A549 (cell line): ENCODE data around the gene CAPN2. TPM values are rescaled to one million over a fixed set of nuclear protein-coding genes. Genes with fewer than 3 reads are reported as not detected.

Experiments
- ATAC-seq, 2 experiments: fragments of 200-7000 bp in 1 of 2; fragments of >200 bp in 1 of 2; cut with Nextera tagmentation in 1 of 2; cut with Tn5 transposase in 1 of 2; 3 replicates each; pipeline versions ENCODE4 v1.8.0 to v1.9.1; 2018 to 2020; ENCODE audit warnings: mild to moderate bottlenecking in 1 of 2, moderate library complexity in 1 of 2
- CTCF ChIA-PET: fragments of 300-600 bp; sonication (Branson Sonifier 250); formaldehyde crosslinking; extraction: SDS; loops from one replicate; lab custom pipeline; 2021; ENCODE audit warnings: antibody characterized with exemption, inconsistent platforms; lab: Yijun Ruan, JAX
- POLR2A ChIA-PET: fragments of 350-600 bp; formaldehyde crosslinking; extraction: SDS; loops from one replicate; lab custom pipeline; 2021; ENCODE audit warnings: antibody characterized with exemption, inconsistent platforms; lab: Yijun Ruan, JAX
- DNase-seq, 2 experiments: peaks; one replicate each; pipeline versions ENCODE4 v3.0.0 to v3.0.0-alpha.2; 2011 to 2016; ENCODE audit warnings: low read depth in 1 of 2, low spot score in 1 of 2
- FAIRE-seq: peaks from 2 replicates; lab custom pipeline; 2011; peaks lifted over from hg19 to GRCh38; lab: Jason Lieb, UNC
- H3K27ac ChIP-seq, 2 experiments: fragments of >200 bp; sonication (Bioruptor Twin); formaldehyde crosslinking; 3 replicates each; pipeline ENCODE4 v1.5.1; 2016 to 2017
- H3K4me1 ChIP-seq: fragments of >200 bp; sonication (Bioruptor Twin); formaldehyde crosslinking; 3 replicates; pipeline ENCODE4 v1.6.1; 2016
- H3K4me2 ChIP-seq: fragments of >200 bp; sonication (Bioruptor Twin); formaldehyde crosslinking; 3 replicates; pipeline ENCODE4 v1.6.1; 2016
- H3K4me3 ChIP-seq: fragments of >200 bp; sonication (Bioruptor Twin); formaldehyde crosslinking; 3 replicates; pipeline ENCODE4 v1.5.1; 2016
- H3K9me3 ChIP-seq: fragments of >200 bp; sonication (Bioruptor Twin); formaldehyde crosslinking; 3 replicates; pipeline ENCODE4 v1.6.1; 2016
- BHLHE40 ChIP-seq: IDR thresholded peaks from 2 replicates; pipeline ENCODE4 v1.6.1; 2012; ENCODE audit warnings: low read depth, low read length, inconsistent platforms
- CHD2 ChIP-seq: fragments of 150-350 bp; IDR thresholded peaks from 2 replicates; pipeline ENCODE4 v1.6.1; 2014; ENCODE audit warnings: low read length; ENCODE audit not compliant: partially characterized antibody
- EP300 ChIP-seq, 2 experiments: fragments of >200 bp; sonication (Bioruptor Twin); formaldehyde crosslinking; IDR thresholded peaks; 2 replicates in 1 of 2; 3 replicates in 1 of 2; pipeline ENCODE4 v1.6.1; 2016 to 2017
- ESRRA ChIP-seq: fragments of 150-350 bp; IDR thresholded peaks from 2 replicates; pipeline ENCODE4 v1.6.1; 2014; ENCODE audit warnings: mild to moderate bottlenecking, low read length, borderline replicate concordance
- FOSB ChIP-seq: fragments of 250-450 bp; sonication (Bioruptor Pico); IDR thresholded peaks from 2 replicates; pipeline ENCODE4 v1.5.0; 2020; ENCODE audit warnings: mild to moderate bottlenecking, moderate library complexity
- FOSL2 ChIP-seq, 2 experiments: fragments of 450-650 bp in 1 of 2; fragments of >200 bp in 1 of 2; sonication (Bioruptor Twin) in 1 of 2; formaldehyde crosslinking; IDR thresholded peaks; 2 replicates each; pipeline versions ENCODE4 v1.5.0 to v1.6.1; 2016 to 2020; ENCODE audit warnings: mild to moderate bottlenecking in 1 of 2, moderate library complexity in 1 of 2
- FOXS1 ChIP-seq: fragments of 250-450 bp; sonication (Bioruptor Pico); IDR thresholded peaks from 2 replicates; pipeline ENCODE4 v1.5.0; 2020; ENCODE audit warnings: mild to moderate bottlenecking, moderate library complexity
- GATA3 ChIP-seq: IDR thresholded peaks from 2 replicates; pipeline ENCODE4 v1.6.1; 2012; ENCODE audit warnings: borderline replicate concordance
- HDAC2 ChIP-seq: fragments of 200-600 bp; sonication (generic); IDR thresholded peaks from 2 replicates; pipeline ENCODE4 v1.6.1; 2016
- HOXA7 ChIP-seq: fragments of 250-450 bp; sonication (Bioruptor Pico); IDR thresholded peaks from 2 replicates; pipeline ENCODE4 v1.5.0; 2020; ENCODE audit warnings: mild to moderate bottlenecking, moderate library complexity
- HOXB13 ChIP-seq: fragments of 250-450 bp; sonication (Bioruptor Pico); IDR thresholded peaks from 2 replicates; pipeline ENCODE4 v1.5.0; 2020; ENCODE audit warnings: low read depth, mild to moderate bottlenecking, moderate library complexity
- HOXB5 ChIP-seq: fragments of 250-450 bp; sonication (Bioruptor Pico); IDR thresholded peaks from 2 replicates; pipeline ENCODE4 v1.5.0; 2020; ENCODE audit warnings: mild to moderate bottlenecking, moderate library complexity
- KDM1A ChIP-seq: fragments of 200-600 bp; sonication (generic); IDR thresholded peaks from 2 replicates; pipeline ENCODE4 v1.6.1; 2016; ENCODE audit warnings: low read depth, mild to moderate bottlenecking
- KDM5A ChIP-seq: fragments of 200-600 bp; sonication (generic); IDR thresholded peaks from 2 replicates; pipeline ENCODE4 v1.6.1; 2016; ENCODE audit warnings: antibody characterized with exemption, mild to moderate bottlenecking
- MAFK ChIP-seq: fragments of 450-650 bp; IDR thresholded peaks from 2 replicates; pipeline ENCODE4 v1.6.1; 2014; ENCODE audit not compliant: partially characterized antibody
- MAZ ChIP-seq: fragments of 150-350 bp; IDR thresholded peaks from 2 replicates; pipeline ENCODE4 v1.6.1; 2014; ENCODE audit warnings: antibody characterized with exemption, low read depth, low read length, borderline replicate concordance
- MYC ChIP-seq: IDR thresholded peaks from 2 replicates; pipeline ENCODE4 v1.6.1; 2012; ENCODE audit warnings: mild to moderate bottlenecking, inconsistent platforms, low read length, improper control_type of control experiment, borderline replicate concordance
- NPAS2 ChIP-seq: fragments of 250-450 bp; sonication (Bioruptor Pico); IDR thresholded peaks from 2 replicates; pipeline ENCODE4 v1.8.0; 2022; ENCODE audit warnings: mild to moderate bottlenecking, moderate library complexity, borderline replicate concordance
- NR3C1 ChIP-seq: fragments of >200 bp; sonication (Bioruptor Twin); formaldehyde crosslinking; IDR thresholded peaks from 3 replicates; pipeline ENCODE4 v1.6.1; 2017
- POLR2AphosphoS2 ChIP-seq: conservative IDR thresholded peaks from 2 replicates; pipeline ENCODE4 v1.6.1; 2012; ENCODE audit warnings: low read length, improper control_type of control experiment, inconsistent platforms
- RNF2 ChIP-seq: fragments of 200-600 bp; sonication (generic); IDR thresholded peaks from 2 replicates; pipeline ENCODE4 v1.6.1; 2016; ENCODE audit warnings: low read depth, mild to moderate bottlenecking, antibody characterized with exemption, moderate library complexity, borderline replicate concordance
- SREBF2 ChIP-seq: fragments of 450-650 bp; IDR thresholded peaks from 2 replicates; pipeline ENCODE4 v1.6.1; 2014; ENCODE audit warnings: mild to moderate bottlenecking, moderate library complexity
- TFCP2L1 ChIP-seq: fragments of 250-450 bp; sonication (Bioruptor Pico); IDR thresholded peaks from 2 replicates; pipeline ENCODE4 v1.5.0; 2021; ENCODE audit warnings: mild to moderate bottlenecking
- TP53 ChIP-seq: fragments of 250-450 bp; sonication (Bioruptor Pico); IDR thresholded peaks from 2 replicates; pipeline ENCODE4 v1.5.0; 2021; ENCODE audit warnings: mild to moderate bottlenecking, moderate library complexity
- ZC3H11A ChIP-seq: fragments of 450-650 bp; IDR thresholded peaks from 2 replicates; pipeline ENCODE4 v1.6.1; 2014; ENCODE audit warnings: antibody characterized with exemption, mild to moderate bottlenecking
- ZFP36 ChIP-seq: fragments of 450-650 bp; IDR thresholded peaks from 2 replicates; pipeline ENCODE4 v1.6.1; 2014; ENCODE audit warnings: borderline replicate concordance; ENCODE audit not compliant: partially characterized antibody
- ZSCAN20 ChIP-seq: fragments of 250-450 bp; sonication (Bioruptor Pico); IDR thresholded peaks from 2 replicates; pipeline ENCODE4 v1.8.0; 2022; ENCODE audit warnings: mild to moderate bottlenecking, moderate library complexity
- WGBS: methylation state at CpG from one replicate; pipeline ENCODE4 v1.1.6; 2017; ENCODE audit errors: missing lambda C conversion rate; 5-methylcytosine and 5-hydroxymethylcytosine counted together
- polyA plus RNA-seq, 4 experiments: library from polyadenylated mRNA; depleted of rRNA in 3 of 4; stranded (reverse); fragments of >200 nt; fragmentation: RNase III in 1 of 4; extraction: RNeasy Plus Mini Kit Qiagen cat#74134 plus additional on column Dnase treatment in 1 of 4; gene quantifications; 2 replicates in 3 of 4; 3 replicates in 1 of 4; pipeline ENCODE4 v1.2.3, GENCODE V29; 2011 to 2017
- TF ChIP-seq, protein P1 (sequence below): fragments of 250-450 bp; sonication (Bioruptor Pico); IDR thresholded peaks from 2 replicates; pipeline ENCODE4 v1.5.0; 2021; ENCODE audit warnings: mild to moderate bottlenecking, moderate library complexity, borderline replicate concordance
- TF ChIP-seq, protein P2 (sequence below): IDR thresholded peaks from 2 replicates; pipeline ENCODE4 v1.6.1; 2012; ENCODE audit warnings: low read depth, borderline replicate concordance
- TF ChIP-seq, protein P3 (sequence below): fragments of 450-650 bp; IDR thresholded peaks from 2 replicates; pipeline ENCODE4 v1.6.1; 2014; ENCODE audit warnings: antibody characterized with exemption
- TF ChIP-seq, protein P4 (sequence below): fragments of 250-450 bp; sonication (Bioruptor Pico); IDR thresholded peaks from 2 replicates; pipeline ENCODE4 v1.5.0; 2020; ENCODE audit warnings: low read depth, mild to moderate bottlenecking, moderate library complexity
- TF ChIP-seq, protein P5 (sequence below): IDR thresholded peaks from 2 replicates; pipeline ENCODE4 v1.6.1; 2012
- TF ChIP-seq, protein P6 (sequence below): fragments of >200 bp; sonication (Bioruptor Twin); formaldehyde crosslinking; IDR thresholded peaks from 2 replicates; pipeline ENCODE4 v1.6.1; 2016
- TF ChIP-seq, protein P7 (sequence below): fragments of >200 bp; sonication (Bioruptor Twin); formaldehyde crosslinking; IDR thresholded peaks from 3 replicates; pipeline ENCODE4 v1.6.1; 2016

The CAPN2 gene
- polyA plus RNA-seq, 2 of the 4 experiments (the other 2 are of a cell fraction), result 199 to 300 TPM

DNA sequence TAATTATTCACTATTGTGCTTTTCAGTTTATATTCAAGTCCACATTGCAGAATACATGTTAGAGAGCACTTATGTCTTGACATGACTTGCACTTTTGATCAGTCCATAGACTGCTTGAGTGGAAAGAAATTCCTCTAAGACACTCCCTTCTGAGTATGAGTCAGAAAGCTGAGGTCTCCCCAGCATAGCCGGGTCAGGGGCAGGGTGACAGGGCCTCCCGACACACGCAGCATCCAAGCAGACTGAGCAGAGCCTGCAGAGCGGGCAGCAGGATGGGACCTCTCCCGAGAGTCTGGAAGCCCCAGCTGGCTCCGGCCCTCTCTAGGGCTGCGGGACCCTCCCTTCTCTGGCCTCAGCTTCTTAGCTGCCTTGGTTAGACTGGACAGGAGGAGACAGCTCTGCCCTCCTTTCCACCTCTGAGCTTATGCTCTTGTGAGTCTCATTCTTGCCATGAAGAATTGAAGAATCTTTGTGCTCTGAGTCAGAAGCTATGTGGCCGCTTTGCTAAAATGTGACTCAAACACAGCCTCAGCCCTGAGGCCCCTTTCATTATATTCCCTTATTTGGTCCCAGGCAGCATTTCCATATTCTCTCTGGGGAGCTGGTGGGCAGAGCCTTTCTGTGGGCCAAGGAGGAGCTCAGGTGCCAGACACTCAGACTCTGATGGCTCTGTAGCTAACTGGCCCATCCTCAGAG, 11.2 kb upstream of the CAPN2 start:
- Histone ChIP-seq H3K27ac (peak overlapping the region; percentile 95 to 99), H3K9me3 (no peaks in the 10 kb centered on the region), H3K4me3 (no peak overlapping the region; the same call in 2 of the 3 replicates), H3K4me1 (peaks cover 72% of the 10 kb centered on the region), H3K4me2 (peak overlapping the region; percentile 82)
- peak; percentile 84 to 88 for ATAC-seq
- FAIRE-seq, result peak; percentile 46
- DNase-seq, result peak; percentile 90 to 96
- POLR2A ChIA-PET, result interaction anchor here (0.6 to 1.6 kb wide), 12 partner anchors 11 to 855 kb away, joined by 3 to 25 read pairs (median 5); partner anchors contain the start of genes CAPN2, FBXO28 and TP53BP2
- CTCF ChIA-PET, result interaction anchor here (0.6 to 5.4 kb wide), 9 partner anchors 10 to 567 kb away, joined by 3 to 122 read pairs (median 5); partner anchors contain the start of genes CAPN2 and TP53BP2
- 2% methylated on average over 6 of the region's 8 CpGs for WGBS
- no peak for TF ChIP-seq SREBF2
- TF ChIP-seq MAZ, result no peak
- TF ChIP-seq RNF2, result no peak
- TF ChIP-seq ESRRA, result no peak
- no peak for TF ChIP-seq KDM5A
- TF ChIP-seq MAFK, result peak; percentile 99
- no peak for TF ChIP-seq MYC
- TF ChIP-seq KDM1A, result no peak
- TF ChIP-seq, protein P1, sequence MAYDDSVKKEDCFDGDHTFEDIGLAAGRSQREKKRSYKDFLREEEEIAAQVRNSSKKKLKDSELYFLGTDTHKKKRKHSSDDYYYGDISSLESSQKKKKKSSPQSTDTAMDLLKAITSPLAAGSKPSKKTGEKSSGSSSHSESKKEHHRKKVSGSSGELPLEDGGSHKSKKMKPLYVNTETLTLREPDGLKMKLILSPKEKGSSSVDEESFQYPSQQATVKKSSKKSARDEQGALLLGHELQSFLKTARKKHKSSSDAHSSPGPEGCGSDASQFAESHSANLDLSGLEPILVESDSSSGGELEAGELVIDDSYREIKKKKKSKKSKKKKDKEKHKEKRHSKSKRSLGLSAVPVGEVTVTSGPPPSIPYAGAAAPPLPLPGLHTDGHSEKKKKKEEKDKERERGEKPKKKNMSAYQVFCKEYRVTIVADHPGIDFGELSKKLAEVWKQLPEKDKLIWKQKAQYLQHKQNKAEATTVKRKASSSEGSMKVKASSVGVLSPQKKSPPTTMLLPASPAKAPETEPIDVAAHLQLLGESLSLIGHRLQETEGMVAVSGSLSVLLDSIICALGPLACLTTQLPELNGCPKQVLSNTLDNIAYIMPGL (CRISPR knock-in tag), result no peak
- TF ChIP-seq FOXS1 (CRISPR knock-in tag), result 0 out of 2 replicates have a peak, but pooled peaks have one; percentile 51
- TF ChIP-seq FOSB (CRISPR knock-in tag), result no peak
- 0 out of 2 replicates have a peak, but pooled peaks have one; percentile 1 for TF ChIP-seq HOXA7 (CRISPR knock-in tag)
- TF ChIP-seq, protein P2, sequence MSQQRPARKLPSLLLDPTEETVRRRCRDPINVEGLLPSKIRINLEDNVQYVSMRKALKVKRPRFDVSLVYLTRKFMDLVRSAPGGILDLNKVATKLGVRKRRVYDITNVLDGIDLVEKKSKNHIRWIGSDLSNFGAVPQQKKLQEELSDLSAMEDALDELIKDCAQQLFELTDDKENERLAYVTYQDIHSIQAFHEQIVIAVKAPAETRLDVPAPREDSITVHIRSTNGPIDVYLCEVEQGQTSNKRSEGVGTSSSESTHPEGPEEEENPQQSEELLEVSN, result peak; percentile 55; the same call in 1 of the 2 replicates
- TF ChIP-seq NPAS2 (CRISPR knock-in tag), result no peak
- TF ChIP-seq, protein P3, sequence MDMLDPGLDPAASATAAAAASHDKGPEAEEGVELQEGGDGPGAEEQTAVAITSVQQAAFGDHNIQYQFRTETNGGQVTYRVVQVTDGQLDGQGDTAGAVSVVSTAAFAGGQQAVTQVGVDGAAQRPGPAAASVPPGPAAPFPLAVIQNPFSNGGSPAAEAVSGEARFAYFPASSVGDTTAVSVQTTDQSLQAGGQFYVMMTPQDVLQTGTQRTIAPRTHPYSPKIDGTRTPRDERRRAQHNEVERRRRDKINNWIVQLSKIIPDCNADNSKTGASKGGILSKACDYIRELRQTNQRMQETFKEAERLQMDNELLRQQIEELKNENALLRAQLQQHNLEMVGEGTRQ, result no peak
- TF ChIP-seq, protein P4, sequence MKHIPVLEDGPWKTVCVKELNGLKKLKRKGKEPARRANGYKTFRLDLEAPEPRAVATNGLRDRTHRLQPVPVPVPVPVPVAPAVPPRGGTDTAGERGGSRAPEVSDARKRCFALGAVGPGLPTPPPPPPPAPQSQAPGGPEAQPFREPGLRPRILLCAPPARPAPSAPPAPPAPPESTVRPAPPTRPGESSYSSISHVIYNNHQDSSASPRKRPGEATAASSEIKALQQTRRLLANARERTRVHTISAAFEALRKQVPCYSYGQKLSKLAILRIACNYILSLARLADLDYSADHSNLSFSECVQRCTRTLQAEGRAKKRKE (CRISPR knock-in tag), result no peak
- TF ChIP-seq FOSL2 (IDR thresholded peaks at IDR 0.05), result peak; percentile 63
- peak; percentile 93 for TF ChIP-seq FOSL2 (CRISPR knock-in tag; IDR thresholded peaks at IDR 0.05)
- TF ChIP-seq, protein P5, sequence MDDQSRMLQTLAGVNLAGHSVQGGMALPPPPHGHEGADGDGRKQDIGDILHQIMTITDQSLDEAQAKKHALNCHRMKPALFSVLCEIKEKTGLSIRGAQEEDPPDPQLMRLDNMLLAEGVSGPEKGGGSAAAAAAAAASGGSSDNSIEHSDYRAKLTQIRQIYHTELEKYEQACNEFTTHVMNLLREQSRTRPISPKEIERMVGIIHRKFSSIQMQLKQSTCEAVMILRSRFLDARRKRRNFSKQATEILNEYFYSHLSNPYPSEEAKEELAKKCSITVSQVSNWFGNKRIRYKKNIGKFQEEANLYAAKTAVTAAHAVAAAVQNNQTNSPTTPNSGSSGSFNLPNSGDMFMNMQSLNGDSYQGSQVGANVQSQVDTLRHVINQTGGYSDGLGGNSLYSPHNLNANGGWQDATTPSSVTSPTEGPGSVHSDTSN, result peak; percentile 67
- TF ChIP-seq HDAC2, result no peak
- no peak for TF ChIP-seq ZC3H11A
- no peak for TF ChIP-seq TP53
- no peak for TF ChIP-seq TFCP2L1 (CRISPR knock-in tag)
- no peak for TF ChIP-seq NR3C1
- TF ChIP-seq CHD2, result no peak
- no peak for TF ChIP-seq BHLHE40
- TF ChIP-seq, protein P6, sequence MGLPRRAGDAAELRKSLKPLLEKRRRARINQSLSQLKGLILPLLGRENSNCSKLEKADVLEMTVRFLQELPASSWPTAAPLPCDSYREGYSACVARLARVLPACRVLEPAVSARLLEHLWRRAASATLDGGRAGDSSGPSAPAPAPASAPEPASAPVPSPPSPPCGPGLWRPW, result no peak
- TF ChIP-seq GATA3, result peak; percentile 61
- TF ChIP-seq POLR2AphosphoS2, result no peak
- TF ChIP-seq, protein P7, sequence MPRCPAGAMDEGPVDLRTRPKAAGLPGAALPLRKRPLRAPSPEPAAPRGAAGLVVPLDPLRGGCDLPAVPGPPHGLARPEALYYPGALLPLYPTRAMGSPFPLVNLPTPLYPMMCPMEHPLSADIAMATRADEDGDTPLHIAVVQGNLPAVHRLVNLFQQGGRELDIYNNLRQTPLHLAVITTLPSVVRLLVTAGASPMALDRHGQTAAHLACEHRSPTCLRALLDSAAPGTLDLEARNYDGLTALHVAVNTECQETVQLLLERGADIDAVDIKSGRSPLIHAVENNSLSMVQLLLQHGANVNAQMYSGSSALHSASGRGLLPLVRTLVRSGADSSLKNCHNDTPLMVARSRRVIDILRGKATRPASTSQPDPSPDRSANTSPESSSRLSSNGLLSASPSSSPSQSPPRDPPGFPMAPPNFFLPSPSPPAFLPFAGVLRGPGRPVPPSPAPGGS, result peak; percentile 70; the same call in 1 of the 3 replicates
- no peak for TF ChIP-seq HOXB5 (CRISPR knock-in tag)
- TF ChIP-seq ZFP36, result peak; percentile 58
- TF ChIP-seq EP300 (IDR thresholded peaks at IDR 0.05), result peak; percentile 37 to 75; a peak in 3 of 5 replicates
- TF ChIP-seq HOXB13 (CRISPR knock-in tag), result no peak
- 0 out of 2 replicates have a peak, but pooled peaks have one; percentile 8 for TF ChIP-seq ZSCAN20 (CRISPR knock-in tag)
